HUDEP-2 (cell line): ENCODE results near the gene CACNA1E.

Experiments used
- DNase-seq, 76 experiments: peaks; one replicate each; lab custom pipeline; 2025; ENCODE audit not compliant: unreplicated experiment in 76 of 76; lab: John Stamatoyannopoulos, UW

The CACNA1E gene

GRCh38 chr1:181482521-181483284 lies 614 bp upstream of the CACNA1E start:
- DNase-seq, result no peak

- no peak for DNase-seq
These were observed 1.5 kb downstream of the CACNA1E start for GRCh38 chr1:181484821-181485220.

GRCh38 chr1:181485287-181486097 lies 2.2 kb downstream of the CACNA1E start:
- DNase-seq, result no peak

- DNase-seq, result no peak
These were observed 2.7 kb downstream of the CACNA1E start for GRCh38 chr1:181486098-181486420.

GRCh38 chr1:181488866-181489265 lies 5.5 kb downstream of the CACNA1E start:
- DNase-seq, result no peak

GRCh38 chr1:181490276-181490675 lies 7.0 kb downstream of the CACNA1E start:
- no peak for DNase-seq

- DNase-seq, result no peak
These were observed 7.7 kb downstream of the CACNA1E start for GRCh38 chr1:181490740-181491712.

- no peak for DNase-seq
These were observed 9.8 kb downstream of the CACNA1E start for GRCh38 chr1:181493166-181493565.

- DNase-seq, result no peak
These were observed 10.6 kb downstream of the CACNA1E start for GRCh38 chr1:181493885-181494284.

- DNase-seq, result no peak
These were observed 13.4 kb downstream of the CACNA1E start for GRCh38 chr1:181496759-181497158.

- DNase-seq, result no peak
These were observed 14.6 kb downstream of the CACNA1E start for GRCh38 chr1:181497870-181498269.

- no peak for DNase-seq
These were observed 16.5 kb downstream of the CACNA1E start for GRCh38 chr1:181499825-181500224.

GRCh38 chr1:181500636-181501035 lies 17.3 kb downstream of the CACNA1E start:
- DNase-seq, result no peak

- no peak for DNase-seq
These were observed 18.3 kb downstream of the CACNA1E start for GRCh38 chr1:181501612-181502011.

- no peak for DNase-seq
These were observed 20.0 kb downstream of the CACNA1E start for GRCh38 chr1:181503171-181503810.

- peak in 25 of 76 experiments; percentile 1 to 60 (median 18) for DNase-seq
These were observed 21.1 kb downstream of the CACNA1E start for GRCh38 chr1:181504399-181504842.

GRCh38 chr1:181506563-181507353 lies 23.4 kb downstream of the CACNA1E start:
- DNase-seq, result no peak

GRCh38 chr1:181508486-181509165 lies 25.3 kb downstream of the CACNA1E start:
- DNase-seq, result no peak

- DNase-seq, result no peak
These were observed 30.5 kb downstream of the CACNA1E start for GRCh38 chr1:181513786-181514297.
